SK-N-SH (cell line): ENCODE results near the gene PARP16. TPM values are rescaled to one million over a fixed set of nuclear protein-coding genes. Genes with fewer than 3 reads are reported as not detected.

Experiments
- CTCF ChIA-PET: fragments of 300-600, 350-600 bp; formaldehyde crosslinking; extraction: SDS; loops from one replicate; lab custom pipeline; 2021; lab: Yijun Ruan, JAX
- POLR2A ChIA-PET: fragments of 350-600 bp; sonication (Branson Sonifier 250); formaldehyde crosslinking; extraction: SDS; loops from one replicate; lab custom pipeline; 2020; ENCODE audit warnings: antibody characterized with exemption, inconsistent platforms; lab: Yijun Ruan, JAX
- DNase-seq: peaks from one replicate; pipeline ENCODE4 v3.0.0; 2012
- H2AFZ ChIP-seq: fragments of 200-600 bp; sonication (generic); 2 replicates; pipeline ENCODE4 v1.8.1; 2016; ENCODE audit warnings: antibody characterized with exemption, mild to moderate bottlenecking, low read depth
- H3F3A ChIP-seq: fragments of 200-600 bp; sonication (generic); replicated peaks from 2 replicates; pipeline ENCODE3; 2016; ENCODE audit warnings: antibody characterized with exemption, mild to moderate bottlenecking; ENCODE audit not compliant: insufficient read depth
- H3K27ac ChIP-seq, 2 experiments: fragments of 200-500 bp in 1 of 2; fragments of 200-600 bp in 1 of 2; sonication (Bioruptor generic) in 1 of 2; sonication (generic), shearing (Covaris generic) in 1 of 2; 2 replicates each; pipeline versions ENCODE4 v1.5.1 to v1.6.1; 2014 to 2016; ENCODE audit warnings: low read depth in 2 of 2, inconsistent platforms in 1 of 2, low read length in 1 of 2, mild to moderate bottlenecking in 1 of 2, mixed read lengths in 1 of 2
- H3K27me3 ChIP-seq: fragments of 200-600 bp; sonication (generic), shearing (Covaris generic); 2 replicates; pipeline ENCODE4 v1.6.1; 2016; ENCODE audit warnings: mixed run types; ENCODE audit not compliant: insufficient read depth
- H3K36me3 ChIP-seq, 2 experiments: fragments of 200-500 bp in 1 of 2; fragments of 200-600 bp in 1 of 2; sonication (Bioruptor generic) in 1 of 2; sonication (generic) in 1 of 2; replicated peaks in 1 of 2; 2 replicates each; pipeline versions ENCODE3 to v1.5.1; 2014 to 2016; ENCODE audit warnings: low read length in 1 of 2, mild to moderate bottlenecking in 1 of 2; ENCODE audit not compliant: insufficient read depth in 2 of 2, control insufficient read depth in 1 of 2
- H3K4me1 ChIP-seq, 2 experiments: fragments of 200-500 bp in 1 of 2; fragments of 200-600 bp in 1 of 2; sonication (Bioruptor generic) in 1 of 2; sonication (generic), shearing (Covaris generic) in 1 of 2; 2 replicates each; pipeline versions ENCODE4 v1.5.1 to v1.6.1; 2014 to 2016; ENCODE audit warnings: low read depth in 1 of 2, low read length in 1 of 2, mixed run types in 1 of 2; ENCODE audit not compliant: insufficient read depth in 2 of 2, control insufficient read depth in 1 of 2
- H3K4me2 ChIP-seq: fragments of 200-600 bp; sonication (generic), shearing (Covaris generic); 2 replicates; pipeline ENCODE4 v1.6.1; 2017; ENCODE audit warnings: mixed run types
- H3K4me3 ChIP-seq, 2 experiments: fragments of 200-500 bp in 1 of 2; fragments of 200-600 bp in 1 of 2; sonication (Bioruptor generic) in 1 of 2; sonication (generic), shearing (Covaris generic) in 1 of 2; 2 replicates each; pipeline versions ENCODE4 v1.5.1 to v1.8.1; 2014 to 2016; ENCODE audit warnings: low read depth in 2 of 2, inconsistent platforms in 1 of 2, low read length in 1 of 2, mild to moderate bottlenecking in 1 of 2, mixed read lengths in 1 of 2, moderate library complexity in 1 of 2
- H3K79me2 ChIP-seq: fragments of 200-600 bp; sonication (generic); 2 replicates; pipeline ENCODE4 v1.8.1; 2017; ENCODE audit warnings: mild to moderate bottlenecking; ENCODE audit not compliant: insufficient read depth
- H3K9ac ChIP-seq: fragments of 200-600 bp; sonication (generic); 2 replicates; pipeline ENCODE4 v1.6.1; 2017; ENCODE audit warnings: mixed run types
- H3K9me2 ChIP-seq: fragments of 200-600 bp; sonication (generic); 2 replicates; pipeline ENCODE4 v1.6.1; 2017; ENCODE audit warnings: mixed run types
- H3K9me3 ChIP-seq: fragments of 200-600 bp; sonication (generic); 2 replicates; pipeline ENCODE4 v1.6.1; 2017; ENCODE audit warnings: mixed run types, mild to moderate bottlenecking, moderate library complexity
- H4K20me1 ChIP-seq: fragments of 200-600 bp; sonication (generic); 2 replicates; pipeline ENCODE4 v1.6.1; 2017; ENCODE audit warnings: mild to moderate bottlenecking, mixed run types; ENCODE audit not compliant: insufficient read depth
- CHD2 ChIP-seq: fragments of 150-350 bp; IDR thresholded peaks from 2 replicates; pipeline ENCODE4 v1.6.1; 2018; ENCODE audit warnings: low read length; ENCODE audit not compliant: partially characterized antibody
- CTCF ChIP-seq: fragments of 200-600 bp; sonication (generic); IDR thresholded peaks from 2 replicates; pipeline ENCODE4 v1.6.1; 2017; ENCODE audit warnings: antibody characterized with exemption, mild to moderate bottlenecking, moderate library complexity
- ELF1 ChIP-seq: IDR thresholded peaks from 2 replicates; pipeline ENCODE4 v1.4.0; 2012
- EP300 ChIP-seq, 2 experiments: IDR thresholded peaks; 2 replicates each; pipeline versions ENCODE4 v1.4.0 to v1.6.1; 2012; ENCODE audit warnings: borderline replicate concordance in 1 of 2, low read depth in 1 of 2, low read length in 1 of 2
- EZH2phosphoT487 ChIP-seq: fragments of 200-600 bp; sonication (generic); IDR thresholded peaks from 2 replicates; pipeline ENCODE4 v1.6.1; 2017; ENCODE audit warnings: low read depth, mixed run types, mild to moderate bottlenecking, antibody characterized with exemption, moderate library complexity, borderline replicate concordance
- GABPA ChIP-seq: IDR thresholded peaks from 2 replicates; pipeline ENCODE4 v1.4.0; 2012; ENCODE audit warnings: low read depth, mild to moderate bottlenecking
- IRF3 ChIP-seq: fragments of 150-350 bp; IDR thresholded peaks from 2 replicates; pipeline ENCODE4 v1.6.1; 2016; ENCODE audit warnings: mild to moderate bottlenecking, low read depth, low read length
- JUND ChIP-seq: IDR thresholded peaks from 2 replicates; pipeline ENCODE4 v1.4.0; 2012
- NRF1 ChIP-seq: IDR thresholded peaks from 2 replicates; pipeline ENCODE4 v1.6.1; 2012; ENCODE audit warnings: low read depth, mild to moderate bottlenecking, low read length
- PBX3 ChIP-seq: IDR thresholded peaks from 2 replicates; pipeline ENCODE4; 2012
- REST ChIP-seq: IDR thresholded peaks from 2 replicates; pipeline ENCODE4 v1.6.1; 2012; ENCODE audit warnings: mild to moderate bottlenecking, low read depth, low read length, moderate library complexity
- RFX5 ChIP-seq: IDR thresholded peaks from 2 replicates; pipeline ENCODE4 v1.6.1; 2012; ENCODE audit warnings: mild to moderate bottlenecking, improper control_type of control experiment, low read length
- RXRA ChIP-seq: IDR thresholded peaks from 2 replicates; pipeline ENCODE4 v1.4.0; 2012; ENCODE audit warnings: low read depth, mild to moderate bottlenecking, borderline replicate concordance
- YY1 ChIP-seq: IDR thresholded peaks from 2 replicates; pipeline ENCODE4 v1.4.0; 2012; ENCODE audit warnings: low read depth, mild to moderate bottlenecking
- WGBS: methylation state at CpG from one replicate; pipeline ENCODE4 v1.1.6; 2017; ENCODE audit warnings: low lambda C conversion rate; 5-methylcytosine and 5-hydroxymethylcytosine counted together
- polyA plus RNA-seq, 3 experiments: library from polyadenylated mRNA; depleted of rRNA; stranded (reverse); fragments of >200 nt; gene quantifications; 2 replicates each; pipeline ENCODE4 v1.2.3, GENCODE V29; 2012

PARP16 gene
- polyA plus RNA-seq, 1 of the 3 experiments (the other 2 are of a cell fraction): 6.3 TPM

GRCh38 chr15:65305150-65305758, 18.6 kb upstream of the PARP16 start:
- Histone ChIP-seq H3K4me2 (peak overlapping the region; percentile 12), H3K4me1 (peaks cover 8 to 10% of the 10 kb centered on the region in 2 experiments; a peak in 2 of 4 replicates), H3K9ac (no peak overlapping the region), H3K27me3 (no peaks in the 10 kb centered on the region), H3F3A (peaks cover 30% of the 10 kb centered on the region), H3K9me3 (no peaks in the 10 kb centered on the region), H3K79me2 (no peaks in the 10 kb centered on the region), H3K4me3 (peak overlapping the region in 1 of 2 experiments; percentile 4; a peak in 1 of 4 replicates), H3K9me2 (no peaks in the 10 kb centered on the region), H2AFZ (no peak overlapping the region), H4K20me1 (peaks cover 4% of the 10 kb centered on the region; the same call in 1 of the 2 replicates), H3K36me3 (no peaks in the 10 kb centered on the region), H3K27ac (peak overlapping the region; percentile 89 to 95)
- TF ChIP-seq GABPA: no peak; the same call in 1 of the 2 replicates
- TF ChIP-seq YY1: no peak; the same call in 1 of the 2 replicates
- TF ChIP-seq CTCF: no peak
- TF ChIP-seq EP300 (IDR thresholded peaks at IDR 0.05; ENCODE audit: borderline replicate concordance in 1 of 2, low read depth in 1 of 2, low read length in 1 of 2): no peak
- TF ChIP-seq JUND: no peak
- TF ChIP-seq RXRA: peak; percentile 25
- TF ChIP-seq PBX3: no peak
- no peak for TF ChIP-seq NRF1
- 0 out of 2 replicates have a peak, but pooled peaks have one; percentile 0 for TF ChIP-seq ELF1
- no peak for TF ChIP-seq IRF3
- TF ChIP-seq REST: 0 out of 2 replicates have a peak, but pooled peaks have one; percentile 2
- no peak for TF ChIP-seq RFX5
- no peak for TF ChIP-seq CHD2
- no peak for TF ChIP-seq EZH2phosphoT487
- CTCF ChIA-PET: interaction anchor here (0.6 to 3.4 kb wide), 11 partner anchors 9 to 169 kb away, joined by 3 to 18 read pairs (median 4); no protein-coding TSS in a partner anchor
- POLR2A ChIA-PET: interaction anchor here (0.8 to 1.4 kb wide), 15 partner anchors 8 to 225 kb away, joined by 3 to 23 read pairs (median 6); partner anchors contain the start of genes CLPX, HACD3, PARP16 and PDCD7
- peak; percentile 27 for DNase-seq
- WGBS: 26% methylated on average over 14 of the region's 14 CpGs
